ENCODE results near the gene TMTC4.
"Not testable (repeated sequence)": the region's sequence is repeated elsewhere in the genome, so short reads cannot be mapped to it uniquely, and the experiment has no call there.

Gene TMTC4

GRCh38 chr13:100620792-100621191 lies 53.8 kb downstream of the TMTC4 start:
- DNase-seq, result no peak

- DNase-seq, result no peak
These were observed 54.7 kb downstream of the TMTC4 start for GRCh38 chr13:100619940-100620339.

GRCh38 chr13:100618897-100619296 lies 55.7 kb downstream of the TMTC4 start:
- DNase-seq, result not testable (repeated sequence)

GRCh38 chr13:100613031-100613430 lies 61.6 kb downstream of the TMTC4 start:
- DNase-seq, result no peak

GRCh38 chr13:100611678-100612492 lies 62.7 kb downstream of the TMTC4 start:
- no peak for DNase-seq

- no peak for DNase-seq
These were observed 63.9 kb downstream of the TMTC4 start for GRCh38 chr13:100610391-100611347.

GRCh38 chr13:100608906-100609305 lies 65.7 kb downstream of the TMTC4 start:
- no peak for DNase-seq

GRCh38 chr13:100608489-100608888 lies 66.1 kb downstream of the TMTC4 start:
- no peak for DNase-seq

GRCh38 chr13:100604918-100605710 lies 69.5 kb downstream of the TMTC4 start:
- DNase-seq, result no peak

GRCh38 chr13:100602493-100603111 lies 72.0 kb downstream of the TMTC4 start:
- no peak for DNase-seq

- no peak for DNase-seq
These were observed 72.9 kb downstream of the TMTC4 start for GRCh38 chr13:100601716-100602115.

- no peak for DNase-seq
These were observed 73.7 kb downstream of the TMTC4 start for GRCh38 chr13:100600915-100601314.

- no peak for DNase-seq
These were observed 74.1 kb downstream of the TMTC4 start for GRCh38 chr13:100600461-100600860.

GRCh38 chr13:100597253-100597652 lies 77.3 kb downstream of the TMTC4 start:
- DNase-seq, result no peak

GRCh38 chr13:100596516-100596915 lies 78.1 kb downstream of the TMTC4 start:
- DNase-seq, result no peak

GRCh38 chr13:100594731-100595130 lies 79.9 kb downstream of the TMTC4 start:
- peak; percentile 14 for DNase-seq

- no peak for DNase-seq
These were observed 80.3 kb downstream of the TMTC4 start for GRCh38 chr13:100594255-100594654.

GRCh38 chr13:100589178-100589725 lies 85.3 kb downstream of the TMTC4 start:
- peak; percentile 78 for DNase-seq

- peak; percentile 98 for DNase-seq
These were observed 86.0 kb downstream of the TMTC4 start, which contains the start of gene GGACT for GRCh38 chr13:100588331-100589177. TSS of gene GGACT (minus strand) at chr13:100588789. CDS start at chr13:100532591, 56,198 bp downstream.

- no peak for DNase-seq
These were observed 89.7 kb downstream of the TMTC4 start for GRCh38 chr13:100584896-100585295.

- DNase-seq, result no peak
These were observed 93.1 kb downstream of the TMTC4 start for GRCh38 chr13:100581504-100581903.

Measured in NCI-H69 (cell line).